ENCODE results near the gene CRKL.

DNA sequence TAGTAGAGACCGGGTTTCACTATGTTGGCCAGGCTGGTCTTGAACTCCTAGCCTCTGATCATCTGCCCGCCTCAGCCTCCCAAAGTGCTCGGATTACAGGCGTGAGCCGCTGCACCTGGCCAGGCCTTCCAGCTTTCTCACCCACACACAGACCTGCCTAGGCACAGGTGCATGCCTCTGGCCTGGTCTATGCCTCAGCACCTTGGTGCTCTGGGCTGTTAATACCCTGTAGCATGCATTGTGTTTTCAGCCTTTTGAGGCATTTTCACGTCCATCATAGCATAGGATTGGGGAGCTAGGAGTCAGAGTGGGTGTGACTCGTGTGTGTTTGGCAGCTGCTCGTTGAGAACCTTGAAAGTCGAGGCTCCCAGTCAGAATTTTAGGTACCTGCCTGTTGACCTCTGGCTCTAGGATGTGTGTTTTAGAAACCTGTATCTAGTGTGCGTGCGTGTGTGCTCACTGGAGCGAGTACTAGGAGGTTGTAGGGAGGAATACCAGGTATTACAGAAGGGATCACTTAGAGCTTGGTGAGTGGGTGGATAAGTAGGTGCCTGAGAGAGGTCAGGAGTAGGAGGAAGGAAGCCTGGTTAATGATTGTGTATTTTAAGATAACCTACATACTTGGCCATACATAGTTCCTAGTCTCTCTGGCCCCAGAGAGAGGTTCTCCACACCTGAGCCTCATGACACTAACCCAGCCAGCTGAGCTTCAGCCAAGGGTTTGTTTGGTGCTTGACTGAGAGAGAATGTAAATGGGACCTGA, 20.0 kb downstream of the CRKL start:
- TF ChIP-seq, protein P1, sequence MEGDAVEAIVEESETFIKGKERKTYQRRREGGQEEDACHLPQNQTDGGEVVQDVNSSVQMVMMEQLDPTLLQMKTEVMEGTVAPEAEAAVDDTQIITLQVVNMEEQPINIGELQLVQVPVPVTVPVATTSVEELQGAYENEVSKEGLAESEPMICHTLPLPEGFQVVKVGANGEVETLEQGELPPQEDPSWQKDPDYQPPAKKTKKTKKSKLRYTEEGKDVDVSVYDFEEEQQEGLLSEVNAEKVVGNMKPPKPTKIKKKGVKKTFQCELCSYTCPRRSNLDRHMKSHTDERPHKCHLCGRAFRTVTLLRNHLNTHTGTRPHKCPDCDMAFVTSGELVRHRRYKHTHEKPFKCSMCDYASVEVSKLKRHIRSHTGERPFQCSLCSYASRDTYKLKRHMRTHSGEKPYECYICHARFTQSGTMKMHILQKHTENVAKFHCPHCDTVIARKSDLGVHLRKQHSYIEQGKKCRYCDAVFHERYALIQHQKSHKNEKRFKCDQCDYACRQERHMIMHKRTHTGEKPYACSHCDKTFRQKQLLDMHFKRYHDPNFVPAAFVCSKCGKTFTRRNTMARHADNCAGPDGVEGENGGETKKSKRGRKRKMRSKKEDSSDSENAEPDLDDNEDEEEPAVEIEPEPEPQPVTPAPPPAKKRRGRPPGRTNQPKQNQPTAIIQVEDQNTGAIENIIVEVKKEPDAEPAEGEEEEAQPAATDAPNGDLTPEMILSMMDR (IDR thresholded peaks at IDR 0.05), result no peak
- no peak for TF ChIP-seq POLR2A (IDR thresholded peaks at IDR 0.05)
